NCI-H146 treated with DMSO at 0.1 percent for 48 hours (cell line): ENCODE results near the gene CRB3.

Source experiments
- DNase-seq: peaks from one replicate; lab custom pipeline; 2025; ENCODE audit not compliant: unreplicated experiment; lab: John Stamatoyannopoulos, UW

Gene CRB3

GRCh38 chr19:6431891-6432290 is 32.2 kb upstream of the CRB3 start:
- DNase-seq, result no peak

DNA sequence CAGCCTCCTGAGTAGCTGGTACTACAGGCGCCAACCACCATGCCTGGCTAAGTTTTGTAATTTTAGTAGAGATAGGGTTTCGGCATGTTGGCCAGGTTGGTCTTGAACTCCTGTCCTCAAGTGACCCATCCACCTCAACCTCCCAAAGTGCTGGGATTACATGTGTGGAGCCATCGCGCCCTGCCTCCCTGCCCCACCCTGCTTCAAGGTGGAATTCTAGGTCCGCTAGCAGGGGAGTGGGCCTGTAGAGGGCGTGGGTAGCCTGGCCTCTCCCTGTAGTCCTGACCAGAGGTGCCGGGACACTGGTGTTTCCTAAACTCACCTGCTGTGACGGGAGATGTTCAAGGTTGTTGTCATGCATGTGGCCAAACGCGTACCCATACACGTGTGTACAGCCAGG is 30.9 kb upstream of the CRB3 start:
- no peak for DNase-seq

GRCh38 chr19:6433663-6434062 is 30.4 kb upstream of the CRB3 start, which contains the start of gene SLC25A41:
SLC25A41 (minus strand) TSS chr19:6433763; CDS start chr19:6433693, 70 bp downstream.
- DNase-seq, result no peak

- DNase-seq, result no peak
These were observed 24.3 kb upstream of the CRB3 start for GRCh38 chr19:6439743-6440142.

- no peak for DNase-seq
These were observed 23.2 kb upstream of the CRB3 start for GRCh38 chr19:6440905-6441304.

- DNase-seq, result no peak
These were observed 21.9 kb upstream of the CRB3 start for GRCh38 chr19:6442087-6442688.

GRCh38 chr19:6443986-6444385 is 20.1 kb upstream of the CRB3 start:
- no peak for DNase-seq

DNA sequence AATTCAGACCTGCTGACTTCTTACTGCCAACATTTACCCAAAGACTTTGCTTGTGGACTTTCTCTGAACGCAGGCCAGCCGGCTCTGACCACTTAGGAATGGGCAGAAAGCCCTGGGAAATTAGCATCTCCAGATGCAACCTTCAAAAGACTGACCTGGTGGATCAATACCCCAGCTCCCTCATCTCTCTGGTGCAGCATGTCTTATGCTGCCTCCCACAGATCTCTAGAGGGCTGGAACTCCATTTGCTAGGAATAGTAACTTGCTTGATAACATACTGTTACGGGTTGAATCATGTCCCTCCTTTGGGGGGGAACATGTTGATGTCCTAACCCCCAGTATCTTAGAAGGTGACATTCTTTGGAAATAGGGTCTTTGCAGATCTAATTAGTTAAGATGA is 17.6 kb upstream of the CRB3 start:
- no peak for DNase-seq

GRCh38 chr19:6448045-6448444 is 16.0 kb upstream of the CRB3 start:
- no peak for DNase-seq

DNA sequence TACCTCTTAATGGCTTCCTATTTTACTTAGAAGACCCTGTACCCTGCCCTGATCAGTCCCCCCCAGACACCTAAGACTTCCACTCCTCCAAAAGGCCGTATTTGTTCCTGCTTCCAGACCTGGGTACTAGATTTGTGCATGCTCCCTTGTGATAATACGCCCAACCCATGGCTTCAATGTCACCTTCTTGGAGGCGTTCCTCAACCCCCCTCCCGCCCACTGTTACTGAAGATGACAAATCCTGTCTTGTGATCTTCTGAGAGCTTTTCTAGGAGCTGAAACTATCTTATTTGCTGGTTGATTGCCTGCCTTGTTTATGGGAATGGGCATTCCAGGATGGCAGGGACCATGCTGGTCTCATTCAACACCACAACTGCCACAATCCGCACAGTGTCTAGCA is 13.9 kb upstream of the CRB3 start:
- no peak for DNase-seq

DNA sequence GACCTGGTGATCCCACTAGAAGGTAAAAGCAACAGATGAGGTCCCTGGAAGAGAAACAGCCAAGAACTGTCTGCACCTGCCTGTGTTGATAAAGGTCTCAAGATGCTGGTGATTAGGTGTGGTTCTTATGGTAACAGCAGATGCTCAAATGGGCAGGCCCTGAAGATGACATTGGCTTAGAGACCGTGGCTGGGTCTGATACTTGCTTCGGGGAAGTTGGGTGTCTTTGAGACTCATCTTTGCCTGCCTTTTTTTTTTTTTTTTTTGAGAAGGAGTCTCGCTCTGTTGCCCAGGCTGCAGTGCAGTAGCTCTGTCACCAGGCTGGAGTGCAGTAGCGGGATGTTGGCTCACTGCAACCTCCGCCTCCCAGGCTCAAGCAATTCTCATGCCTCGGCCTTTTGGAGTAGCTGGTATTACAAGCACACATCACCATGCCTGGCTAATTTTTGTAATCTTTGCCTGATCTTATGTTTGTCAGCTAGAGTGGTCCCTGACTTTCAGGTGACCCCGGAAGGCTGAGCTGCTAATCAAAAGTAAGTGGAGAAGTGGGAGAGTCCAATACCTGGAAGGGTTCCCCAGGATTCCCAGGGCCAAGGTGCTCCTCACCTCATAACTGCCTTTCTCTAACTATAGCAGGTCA is 12.4 kb upstream of the CRB3 start:
- no peak for DNase-seq

DNA sequence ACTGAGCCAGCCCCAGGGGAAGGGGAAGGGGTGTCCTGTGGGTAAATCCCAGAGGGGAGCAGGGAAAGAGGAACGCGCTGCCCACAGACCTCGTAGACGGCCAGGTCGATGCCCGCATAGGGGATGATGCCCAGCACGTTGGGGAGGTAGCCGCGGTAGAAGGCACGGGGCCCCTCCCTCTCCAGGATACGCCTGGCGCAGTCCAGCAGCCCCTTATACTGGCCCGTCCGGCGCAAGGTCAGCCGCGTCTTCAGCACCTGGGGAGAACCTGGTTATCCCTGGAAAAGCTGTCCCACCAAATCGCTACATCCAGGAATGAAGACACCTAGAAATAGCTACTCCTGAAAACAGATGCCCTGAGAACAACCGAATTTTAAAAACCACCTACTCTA is 11.9 kb upstream of the CRB3 start:
- no peak for DNase-seq

DNA sequence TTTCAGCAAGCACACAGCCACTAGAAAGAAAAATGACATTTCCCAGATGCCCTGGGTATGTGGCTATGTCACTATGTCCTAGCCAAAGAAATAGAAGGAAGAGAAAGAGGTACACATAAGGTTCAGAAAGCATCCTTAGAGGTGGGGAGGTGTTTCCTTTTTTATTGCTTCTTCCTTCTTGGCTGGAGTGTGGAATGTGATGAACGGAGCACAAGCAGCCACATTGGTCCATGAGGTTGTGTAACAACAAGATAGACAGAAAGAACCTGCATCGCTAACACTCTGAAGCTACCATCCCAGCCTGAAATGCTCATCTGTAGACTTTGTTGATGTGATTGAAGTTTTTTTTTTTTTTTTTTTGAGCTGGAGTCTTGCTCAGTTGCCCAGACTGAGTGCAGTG is 11.2 kb upstream of the CRB3 start:
- DNase-seq, result no peak

- DNase-seq, result no peak
These were observed 10.0 kb upstream of the CRB3 start for GRCh38 chr19:6453951-6454565.

DNA sequence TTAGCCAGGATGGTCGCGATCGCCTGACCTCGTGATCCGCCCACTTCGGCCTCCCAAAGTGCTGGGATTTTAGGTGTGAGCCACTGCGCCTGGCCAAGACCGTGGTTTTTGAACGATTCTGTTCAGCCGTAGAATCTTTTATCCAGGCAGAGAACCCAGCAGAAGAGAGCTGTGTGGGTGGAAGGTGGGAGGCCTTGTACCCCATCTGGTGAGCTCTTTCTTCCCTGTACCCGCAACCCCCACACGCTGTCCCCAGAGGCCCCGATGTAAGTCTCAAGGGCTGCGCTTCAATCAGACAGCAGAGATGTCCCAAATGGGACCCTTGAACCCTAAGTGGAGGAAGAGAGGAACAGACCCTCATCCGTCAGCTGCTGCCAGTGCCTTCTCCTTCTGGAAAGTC is 8.1 kb upstream of the CRB3 start:
- no peak for DNase-seq

GRCh38 chr19:6457958-6458694 is 5.9 kb upstream of the CRB3 start:
- DNase-seq, result no peak

- no peak for DNase-seq
These were observed 5.3 kb upstream of the CRB3 start for GRCh38 chr19:6458695-6459261.

DNA sequence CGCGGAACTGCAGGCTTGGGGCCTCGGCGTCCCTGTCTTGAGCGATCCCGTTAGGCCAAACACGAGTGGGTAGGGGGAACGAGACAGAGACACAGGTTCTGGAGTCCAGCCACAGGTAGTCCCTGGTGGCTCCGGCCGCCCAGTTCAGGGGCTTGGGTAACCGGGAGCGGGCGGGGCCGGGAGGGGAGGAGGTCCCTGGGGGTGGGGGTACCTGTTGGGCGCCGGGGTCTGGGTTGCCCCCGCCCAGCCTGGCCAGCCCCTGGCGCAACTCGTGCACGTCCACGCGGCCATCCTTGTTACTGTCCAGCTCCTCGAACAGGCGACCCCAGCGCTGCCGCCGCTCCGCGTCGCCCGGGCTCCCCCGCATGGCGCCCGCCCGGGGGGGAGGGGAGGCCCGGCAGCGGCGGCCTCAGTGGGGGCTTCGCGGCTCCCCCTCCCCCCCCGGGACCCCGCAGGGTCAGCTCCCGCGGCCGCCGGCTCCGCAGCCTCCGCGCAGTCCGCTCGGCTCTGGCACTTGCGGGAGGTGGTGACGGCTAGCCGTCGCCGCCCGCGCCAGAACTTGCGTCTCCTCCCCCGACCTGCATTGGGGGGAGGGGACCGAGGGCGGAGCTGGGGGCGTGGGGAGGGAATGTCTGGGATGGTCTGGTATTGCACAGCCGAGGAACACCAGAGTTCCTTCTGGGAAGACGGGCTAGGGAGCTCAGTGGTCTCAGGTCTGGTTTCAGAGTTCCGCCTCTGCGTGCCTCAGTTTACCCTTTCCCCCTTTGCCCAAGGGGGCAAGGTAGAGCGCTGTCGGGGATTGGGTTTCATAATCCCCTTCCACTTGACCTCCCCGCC is 4.6 kb upstream of the CRB3 start, which contains the start of gene SLC25A23:
TSS of gene SLC25A23 (minus strand) at position 531 of the 837 bp plus-strand sequence. CDS start at position 367, 164 bp downstream.
- DNase-seq, result no peak

GRCh38 chr19:6460099-6460884 is 3.8 kb upstream of the CRB3 start:
- DNase-seq, result peak; percentile 88

GRCh38 chr19:6465006-6465405 is 935 bp downstream of the CRB3 start:
- no peak for DNase-seq
